Endothelial cell of umbilical vein (primary cell): ENCODE results near the gene RSL24D1. TPM values are rescaled to one million over a fixed set of nuclear protein-coding genes. Genes with fewer than 3 reads are reported as not detected.

Source experiments
- BruUV-seq: library from RNA; stranded (reverse); fragments of 400-500 nt; replicated peaks from 2 replicates; lab custom pipeline; 2021; lab: Mats Ljungman, UMichigan
- CTCF ChIA-PET: fragments of 300-600, 350-600 bp; sonication (Branson Sonifier 250); formaldehyde crosslinking; loops from one replicate; lab custom pipeline; 2021; ENCODE audit warnings: antibody characterized with exemption, inconsistent platforms; lab: Charles Lee
- POLR2A ChIA-PET: fragments of 300-600, 350-600 bp; sonication (Branson Sonifier 250); formaldehyde crosslinking; loops from one replicate; lab custom pipeline; 2021; ENCODE audit warnings: antibody characterized with exemption, inconsistent platforms; lab: Charles Lee
- DNase-seq: peaks from one replicate; pipeline ENCODE4 v3.0.0-alpha.2; 2011; ENCODE audit warnings: low read depth, low spot score
- FAIRE-seq: peaks from 2 replicates; lab custom pipeline; 2011; peaks lifted over from hg19 to GRCh38; lab: Jason Lieb, UNC
- H2AFZ ChIP-seq: 2 replicates; pipeline ENCODE4 v1.6.0; 2012; ENCODE audit warnings: low read depth, low read length, control low read depth, inconsistent platforms
- H3K27ac ChIP-seq: 2 replicates; pipeline ENCODE4 v1.5.1; 2011; ENCODE audit warnings: low read depth, mild to moderate bottlenecking, control low read depth, low read length, moderate library complexity; ENCODE audit not compliant: insufficient read depth
- H3K27me3 ChIP-seq, 2 experiments: 2 replicates each; pipeline versions ENCODE4 v1.6.0 to v1.6.1; 2011; ENCODE audit warnings: low read length in 2 of 2, mixed read lengths in 1 of 2; ENCODE audit not compliant: control insufficient read depth in 2 of 2, insufficient read depth in 2 of 2
- H3K36me3 ChIP-seq, 2 experiments: 2 replicates in 1 of 2; 3 replicates in 1 of 2; pipeline ENCODE4 v1.5.1; 2011; ENCODE audit warnings: low read length in 2 of 2, mild to moderate bottlenecking in 1 of 2, moderate library complexity in 1 of 2; ENCODE audit not compliant: control insufficient read depth in 2 of 2, insufficient read depth in 2 of 2; ENCODE audit errors: extremely low read depth in 1 of 2
- H3K4me1 ChIP-seq: 3 replicates; pipeline ENCODE4 v1.5.1; 2011; ENCODE audit warnings: mild to moderate bottlenecking, low read length; ENCODE audit not compliant: control insufficient read depth, insufficient read depth; ENCODE audit errors: extremely low read depth
- H3K4me2 ChIP-seq: 2 replicates; pipeline ENCODE4 v1.6.1; 2011; ENCODE audit warnings: low read length, control low read depth, mixed read lengths; ENCODE audit not compliant: insufficient read depth
- H3K4me3 ChIP-seq, 3 experiments: fragments of 200-600 bp in 1 of 3; sonication (generic), shearing (Covaris generic) in 1 of 3; replicated peaks in 1 of 3; 2 replicates each; pipeline ENCODE4 v1.5.1; 2011 to 2016; ENCODE audit warnings: control low read depth in 3 of 3, low read length in 3 of 3, mild to moderate bottlenecking in 2 of 3, inconsistent platforms in 1 of 3, low read depth in 1 of 3, moderate library complexity in 1 of 3; ENCODE audit not compliant: insufficient read depth in 1 of 3
- H3K79me2 ChIP-seq: 2 replicates; pipeline ENCODE4 v1.6.0; 2012; ENCODE audit warnings: low read length, inconsistent platforms; ENCODE audit not compliant: control insufficient read depth, insufficient read depth
- H3K9ac ChIP-seq: replicated peaks from 2 replicates; pipeline ENCODE3; 2011; ENCODE audit warnings: low read length, control low read depth; ENCODE audit not compliant: insufficient read depth; ENCODE audit errors: extremely low read depth
- H3K9me1 ChIP-seq: replicated peaks from 3 replicates; pipeline ENCODE4 v1.6.0; 2011; ENCODE audit warnings: mild to moderate bottlenecking, low read length; ENCODE audit not compliant: control insufficient read depth, insufficient read depth; ENCODE audit errors: extremely low read depth
- H3K9me3 ChIP-seq: replicated peaks from 2 replicates; pipeline ENCODE4 v1.5.1; 2012; ENCODE audit warnings: low read length, inconsistent platforms; ENCODE audit not compliant: control insufficient read depth, insufficient read depth
- H4K20me1 ChIP-seq: replicated peaks from 2 replicates; pipeline ENCODE3; 2011; ENCODE audit warnings: mild to moderate bottlenecking, low read length; ENCODE audit not compliant: control insufficient read depth, insufficient read depth; ENCODE audit errors: extremely low read depth
- EZH2 ChIP-seq: IDR thresholded peaks from 2 replicates; pipeline ENCODE4 v1.6.1; 2012; ENCODE audit warnings: borderline replicate concordance, low read depth, mild to moderate bottlenecking, moderate library complexity, low read length, inconsistent platforms; ENCODE audit not compliant: severe bottlenecking
- FOS ChIP-seq: IDR thresholded peaks from 2 replicates; pipeline ENCODE4 v1.6.1; 2011; ENCODE audit warnings: mild to moderate bottlenecking, low read length, moderate library complexity, borderline replicate concordance; ENCODE audit not compliant: insufficient read depth
- GATA2 ChIP-seq: IDR thresholded peaks from 2 replicates; pipeline ENCODE4 v1.7.0; 2011; ENCODE audit warnings: low read depth, mild to moderate bottlenecking, moderate library complexity, mixed read lengths, low read length; ENCODE audit not compliant: insufficient read length, insufficient read depth
- JUN ChIP-seq: IDR thresholded peaks from 2 replicates; pipeline ENCODE4 v1.6.1; 2011; ENCODE audit warnings: borderline replicate concordance, low read depth; ENCODE audit not compliant: insufficient read length, insufficient read depth
- MAX ChIP-seq: IDR thresholded peaks from 2 replicates; pipeline ENCODE4 v1.6.1; 2011; ENCODE audit not compliant: insufficient read depth, insufficient read length
- MYC ChIP-seq: IDR thresholded peaks from one replicate; pipeline ENCODE4 v1.6.1; 2011; ENCODE audit warnings: mild to moderate bottlenecking, low read depth, low read length
- POLR2A ChIP-seq: IDR thresholded peaks from 2 replicates; pipeline ENCODE4 v1.6.1; 2012; ENCODE audit warnings: low read depth, mild to moderate bottlenecking, control low read depth, low read length
- POLR2AphosphoS5 ChIP-seq: IDR thresholded peaks from 2 replicates; pipeline ENCODE4 v1.6.1; 2012; ENCODE audit warnings: low read depth, mild to moderate bottlenecking, control low read depth, low read length, moderate library complexity; ENCODE audit not compliant: insufficient read depth
- dilution Hi-C: fragments of 300-500 bp; cut with MboI; formaldehyde crosslinking; loops from one replicate; pipeline ENCODE4 v1.15.0; 2019; ENCODE audit warnings: low sequenced_read_pairs; ENCODE audit not compliant: extremely low pct_ligation_motif_present
- intact Hi-C: fragments of 100-400 bp; cut with micrococcal nuclease; formaldehyde crosslinking; loops from one replicate; pipeline ENCODE4 v1.10.0; 2022
- polyA plus RNA-seq, 4 experiments: library from polyadenylated mRNA; depleted of rRNA in 3 of 4; stranded (reverse) in 3 of 4; unstranded in 1 of 4; fragments of >200 nt; gene quantifications; 2 replicates each; pipeline versions ENCODE4 v1.2.1 to v1.2.3, GENCODE V29; 2011 to 2012; ENCODE audit warnings: missing spikeins in 1 of 4
- total RNA-seq: library from RNA; stranded (reverse); gene quantifications from 2 replicates; pipeline ENCODE4 v1.2.3, GENCODE V29; 2021
- TF ChIP-seq, protein P1 (sequence below), 2 donors: IDR thresholded peaks; 1 replicate in 1 of 2; 2 replicates in 1 of 2; pipeline ENCODE4 v1.5.1; 2011; ENCODE audit warnings: low read length in 2 of 2, mild to moderate bottlenecking in 2 of 2, moderate library complexity in 2 of 2, control low read depth in 1 of 2, inconsistent platforms in 1 of 2, low read depth in 1 of 2; ENCODE audit not compliant: insufficient read depth in 1 of 2; ENCODE audit errors: extremely low read depth in 1 of 2

The RSL24D1 gene
- total and polyA plus RNA-seq, 2 donors (not counting 3 experiments of a cell fraction or from before 2014, with no cell fraction given): 18.4 to 60.0 TPM

- Histone ChIP-seq H3K4me2 (no peak overlapping the region), H3K9ac (no peak overlapping the region), H3K36me3 (no peaks in the 10 kb centered on the region), H4K20me1 (no peaks in the 10 kb centered on the region), H3K4me1 (no peaks in the 10 kb centered on the region), H3K79me2 (no peaks in the 10 kb centered on the region), H3K9me3 (no peaks in the 10 kb centered on the region), H3K27me3 (no peaks in the 10 kb centered on the region), H2AFZ (no peak overlapping the region), H3K27ac (no peak overlapping the region), H3K4me3 (no peak overlapping the region), H3K9me1 (no peaks in the 10 kb centered on the region)
- DNase-seq: no peak
- dilution Hi-C loops: no loop called here
- FAIRE-seq: no peak
- no TSS peak for BruUV-seq
- ChIA-PET POLR2A (no interaction called here), CTCF (interaction anchor here (1.5 kb wide), 1 partner anchor 10 kb away, joined by 4 read pairs; no protein-coding TSS in a partner anchor)
- intact Hi-C loops: no loop called here
- TF ChIP-seq MYC (no peak), MAX (no peak), JUN (no peak), GATA2 (no peak), EZH2 (no peak), FOS (no peak), POLR2AphosphoS5 (no peak), POLR2A (no peak)
- TF ChIP-seq, protein P1, sequence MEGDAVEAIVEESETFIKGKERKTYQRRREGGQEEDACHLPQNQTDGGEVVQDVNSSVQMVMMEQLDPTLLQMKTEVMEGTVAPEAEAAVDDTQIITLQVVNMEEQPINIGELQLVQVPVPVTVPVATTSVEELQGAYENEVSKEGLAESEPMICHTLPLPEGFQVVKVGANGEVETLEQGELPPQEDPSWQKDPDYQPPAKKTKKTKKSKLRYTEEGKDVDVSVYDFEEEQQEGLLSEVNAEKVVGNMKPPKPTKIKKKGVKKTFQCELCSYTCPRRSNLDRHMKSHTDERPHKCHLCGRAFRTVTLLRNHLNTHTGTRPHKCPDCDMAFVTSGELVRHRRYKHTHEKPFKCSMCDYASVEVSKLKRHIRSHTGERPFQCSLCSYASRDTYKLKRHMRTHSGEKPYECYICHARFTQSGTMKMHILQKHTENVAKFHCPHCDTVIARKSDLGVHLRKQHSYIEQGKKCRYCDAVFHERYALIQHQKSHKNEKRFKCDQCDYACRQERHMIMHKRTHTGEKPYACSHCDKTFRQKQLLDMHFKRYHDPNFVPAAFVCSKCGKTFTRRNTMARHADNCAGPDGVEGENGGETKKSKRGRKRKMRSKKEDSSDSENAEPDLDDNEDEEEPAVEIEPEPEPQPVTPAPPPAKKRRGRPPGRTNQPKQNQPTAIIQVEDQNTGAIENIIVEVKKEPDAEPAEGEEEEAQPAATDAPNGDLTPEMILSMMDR (IDR thresholded peaks at IDR 0.05; ENCODE audit: extremely low read depth in 1 of 2, insufficient read depth in 1 of 2, low read depth in 1 of 2, low read length in 2 of 2): no peak
These were observed 62.8 kb downstream of the RSL24D1 start for GRCh38 chr15:55133972-55134371.
